ENCODE results near the gene TMEM54. TPM values are rescaled to one million over a fixed set of nuclear protein-coding genes. Genes with fewer than 3 reads are reported as not detected.

TMEM54 gene
- total RNA-seq, 1 donor from 2014 or later: 26.8 TPM

DNA sequence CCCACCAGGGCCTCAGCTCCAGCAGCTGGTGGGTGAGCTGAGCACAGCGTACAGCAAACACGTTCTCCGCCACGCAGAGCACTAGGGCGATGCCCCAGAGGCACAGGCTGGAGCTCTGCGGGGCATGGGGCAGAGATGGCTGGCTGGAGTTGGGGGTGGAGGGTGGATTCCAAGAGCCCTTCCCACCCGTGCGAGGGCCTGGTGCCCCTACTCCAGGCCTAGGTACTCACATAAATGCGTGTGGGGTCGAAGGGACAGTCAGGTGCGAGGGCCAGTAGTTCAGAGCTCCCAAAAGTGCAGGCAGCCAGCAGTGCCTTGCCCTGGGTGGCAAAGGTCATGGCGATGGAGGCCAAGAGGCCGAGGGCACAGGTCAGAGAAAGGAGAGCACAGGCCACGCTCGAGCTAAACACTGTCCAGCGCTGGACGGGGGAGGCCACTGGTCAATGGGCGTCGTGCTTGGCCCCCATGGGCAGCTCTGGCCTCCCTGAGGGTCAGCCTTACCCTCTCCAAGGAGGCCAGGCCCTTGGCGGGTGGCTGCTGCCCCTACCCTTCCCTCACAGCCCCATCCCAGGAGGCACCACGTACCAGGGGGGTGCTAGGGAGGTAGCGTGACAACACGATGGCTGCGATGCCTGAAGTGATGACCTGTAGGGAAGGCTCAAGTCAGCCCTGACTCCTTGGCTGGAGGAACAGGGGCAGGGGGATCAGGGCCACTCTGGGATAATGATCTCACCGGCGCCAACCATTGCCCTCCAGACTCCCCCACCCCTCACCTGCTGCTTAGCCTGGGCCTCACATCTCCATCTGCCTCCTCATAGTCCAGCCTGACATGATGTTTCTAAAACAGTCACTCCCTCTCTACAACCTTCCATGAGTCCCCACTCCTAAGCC is 5.6 kb downstream of the TMEM54 start:
- DNase-seq (ENCODE audit: low spot score): no peak

DNA sequence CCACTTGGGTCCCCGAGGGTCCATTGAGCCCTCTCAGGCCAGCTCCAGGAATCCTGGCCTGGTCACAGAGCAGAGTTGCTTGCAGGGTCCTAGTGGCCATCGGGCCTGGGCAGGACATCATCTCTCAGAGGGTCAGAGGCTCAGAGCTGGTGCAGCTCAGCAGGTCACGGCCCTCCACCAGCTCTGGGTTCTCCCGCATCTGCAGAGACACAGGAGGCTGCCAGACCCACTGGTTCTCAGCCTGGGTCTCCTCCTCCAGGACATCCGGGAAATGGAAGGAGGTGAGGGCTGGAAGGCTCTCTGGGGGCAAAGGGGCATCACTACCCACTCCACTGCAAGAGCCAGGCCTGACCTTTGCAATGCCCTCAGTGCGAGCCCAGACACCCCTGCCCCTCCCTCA is 6.5 kb downstream of the TMEM54 start:
- DNase-seq (ENCODE audit: low spot score): no peak

DNA sequence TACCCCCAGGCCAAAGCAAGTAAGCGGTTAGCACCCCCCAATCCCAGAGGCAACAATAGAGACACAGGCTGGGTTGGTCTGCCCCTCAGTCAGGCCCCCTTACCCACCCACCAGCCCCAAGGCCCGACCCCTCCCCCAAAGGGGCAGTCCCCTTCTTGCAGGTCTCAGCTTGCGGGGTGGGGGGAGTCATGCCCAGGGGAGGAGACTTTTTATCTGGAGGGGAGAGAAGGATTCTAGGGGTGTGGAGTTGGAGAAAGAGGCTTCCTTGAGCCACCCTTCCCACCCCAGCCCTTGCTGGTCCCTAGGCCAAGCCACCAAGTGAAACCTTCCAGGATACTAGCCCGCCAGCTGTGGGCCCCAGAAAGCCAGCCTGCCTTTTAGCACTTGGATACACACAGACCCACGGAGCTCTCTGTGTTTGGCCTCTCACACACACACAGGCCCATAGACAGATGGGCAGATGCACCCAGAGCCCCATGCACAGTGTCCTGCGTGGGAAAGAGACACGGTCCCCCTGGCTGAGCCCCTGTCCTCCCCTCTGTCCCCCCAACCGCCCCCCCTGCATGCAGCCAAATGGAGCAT is 7.1 kb downstream of the TMEM54 start:
- no peak for DNase-seq (ENCODE audit: low spot score)

DNA sequence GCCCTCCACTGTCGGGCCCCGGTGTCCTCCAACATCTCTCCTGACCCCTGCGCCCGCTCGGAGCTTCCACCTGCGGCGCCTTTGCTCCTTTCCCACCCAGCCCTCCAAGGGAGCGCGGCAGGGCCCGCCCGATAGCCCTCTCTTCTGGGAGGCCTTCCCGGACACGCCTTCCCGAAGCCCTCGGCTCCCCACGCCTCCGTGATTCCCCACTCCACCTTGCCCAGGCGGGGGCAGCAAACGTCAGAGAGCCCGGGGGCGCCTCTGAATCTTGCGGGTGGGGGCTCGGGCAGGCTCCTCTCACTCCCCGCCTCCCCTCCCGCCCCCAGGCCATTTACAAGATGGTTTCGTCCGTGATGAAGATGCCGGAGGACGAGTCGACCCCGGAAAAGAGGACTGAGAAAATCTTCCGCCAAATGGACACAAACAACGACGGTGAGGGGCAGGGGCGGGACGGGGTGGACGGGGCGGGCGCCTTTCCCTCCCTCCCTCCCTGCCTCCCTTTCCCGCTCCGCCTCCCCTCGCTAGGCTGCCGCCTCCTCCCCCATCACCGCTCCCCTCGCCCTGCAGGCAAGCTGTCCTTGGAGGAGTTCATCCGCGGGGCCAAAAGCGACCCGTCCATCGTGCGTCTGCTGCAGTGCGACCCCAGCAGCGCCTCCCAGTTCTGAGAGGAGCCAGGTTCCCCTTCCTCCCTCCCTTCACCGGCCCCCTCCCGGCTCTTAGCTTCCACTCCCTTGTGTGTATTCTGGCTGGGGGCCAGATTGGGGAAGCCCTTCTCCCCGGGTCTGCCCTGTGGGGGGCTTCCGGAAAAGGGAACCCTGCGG is 7.8 kb downstream of the TMEM54 start:
- DNase-seq (ENCODE audit: low spot score): no peak

DNA sequence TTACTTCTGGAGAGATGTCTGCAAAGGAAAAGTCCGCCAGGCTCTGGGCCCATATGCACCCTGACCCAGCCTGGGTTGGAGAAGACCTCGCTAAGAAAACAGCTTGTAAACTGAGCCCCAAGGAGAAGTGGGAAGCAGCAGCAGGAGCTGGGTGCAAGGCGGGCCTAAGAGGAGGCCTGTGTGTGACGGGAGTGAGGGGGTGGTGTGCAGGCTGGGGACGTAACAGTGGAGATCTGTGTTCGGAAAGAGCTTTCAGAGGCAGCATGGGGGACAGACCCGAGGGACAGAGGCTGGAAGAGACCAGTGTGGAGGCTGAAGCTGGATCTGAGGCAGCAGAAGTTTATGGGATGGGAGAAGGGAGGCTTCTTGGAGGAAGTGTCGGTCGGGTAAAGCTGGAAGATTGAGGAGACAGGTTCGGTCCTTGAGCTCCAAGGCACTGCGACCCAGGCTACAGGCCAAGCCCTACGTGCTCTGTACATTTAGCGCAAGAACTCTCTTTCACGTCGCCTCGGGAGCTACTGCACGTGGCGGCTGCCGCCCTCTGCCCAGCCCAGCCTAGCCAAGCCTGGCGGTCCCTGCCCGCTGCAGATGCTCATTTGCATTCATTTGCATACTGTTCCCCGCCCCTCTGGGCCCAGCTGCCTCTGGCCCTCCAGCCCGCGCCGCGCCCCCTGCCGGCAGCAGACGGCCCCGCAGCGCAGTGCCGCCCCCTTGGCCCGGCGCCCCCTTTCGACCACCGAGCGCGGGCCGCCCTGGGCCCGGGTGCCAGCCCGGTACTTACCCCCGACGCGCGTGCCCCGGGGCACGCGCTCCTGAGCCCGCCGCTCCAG is 8.6 kb downstream of the TMEM54 start:
- DNase-seq (ENCODE audit: low spot score): no peak

DNA sequence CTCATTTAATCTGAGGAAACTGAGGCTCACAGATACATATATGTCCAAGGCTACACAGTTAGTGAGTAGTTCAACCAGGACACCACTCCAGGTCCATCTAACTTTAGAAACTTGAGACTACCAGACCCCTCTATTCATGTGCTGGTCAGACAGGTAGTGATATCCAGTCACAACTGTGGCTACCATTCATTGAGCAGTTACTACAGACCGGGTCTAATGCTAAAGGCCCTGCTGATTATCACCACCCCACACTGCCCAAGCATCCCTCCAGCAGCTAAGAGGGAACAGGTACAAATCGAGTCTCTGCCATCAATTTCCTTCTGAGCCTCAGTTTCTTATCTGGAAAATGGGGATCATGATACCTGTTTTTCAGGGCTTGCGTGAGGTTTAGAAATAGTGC is 9.6 kb downstream of the TMEM54 start:
- DNase-seq (ENCODE audit: low spot score): no peak

DNA sequence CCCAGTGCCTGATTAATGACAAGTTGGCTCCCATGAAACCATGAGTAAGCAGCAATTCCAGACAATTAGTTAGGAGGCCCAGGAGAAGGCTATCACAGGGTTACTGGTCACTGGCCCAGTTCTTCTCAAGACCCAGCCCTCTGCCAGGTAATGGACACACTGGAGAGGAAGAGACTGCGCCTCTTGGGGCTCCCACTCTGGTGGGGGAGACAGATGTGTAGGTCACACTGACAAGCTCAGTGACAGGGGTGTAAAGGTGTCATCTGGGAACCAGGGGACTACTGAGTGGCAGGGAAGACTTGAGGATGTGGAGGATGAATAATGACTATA is 10.0 kb downstream of the TMEM54 start:
- no peak for DNase-seq (ENCODE audit: low spot score)

DNA sequence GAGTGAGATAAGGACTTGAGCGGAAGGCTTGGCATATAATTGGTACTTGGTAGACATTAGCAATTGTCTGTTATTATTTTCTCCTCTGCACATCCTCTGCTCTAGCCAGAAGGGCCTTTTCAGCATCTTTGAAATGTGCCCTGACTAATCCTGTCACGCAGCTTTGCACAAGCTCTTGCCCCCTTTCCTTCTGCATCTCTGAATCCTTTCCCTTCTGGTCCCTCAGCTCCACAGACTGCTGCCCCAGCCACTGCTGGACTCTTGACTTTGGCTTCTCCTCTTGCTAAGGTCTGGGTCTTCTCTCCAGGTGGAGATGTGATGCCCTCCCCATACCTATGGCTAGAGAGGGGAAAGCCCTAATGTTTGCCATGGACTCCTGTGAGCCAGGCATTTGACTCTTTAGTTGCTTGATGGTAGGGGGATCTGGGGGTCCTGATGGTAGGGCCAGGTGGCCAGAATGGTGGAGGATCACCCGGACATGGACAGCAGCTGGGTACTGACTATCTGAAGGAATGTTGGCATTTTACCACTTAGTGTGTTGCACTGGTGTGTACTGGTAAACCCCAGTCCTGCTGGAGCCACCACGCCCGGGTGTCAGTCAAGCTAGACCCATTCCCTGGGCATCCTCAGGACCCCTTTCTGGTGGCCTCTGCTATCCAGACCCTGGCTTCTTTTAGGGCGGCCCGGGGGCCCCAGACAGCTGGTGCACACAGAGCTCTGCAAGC is 10.5 kb downstream of the TMEM54 start:
- no peak for DNase-seq (ENCODE audit: low spot score)

DNA sequence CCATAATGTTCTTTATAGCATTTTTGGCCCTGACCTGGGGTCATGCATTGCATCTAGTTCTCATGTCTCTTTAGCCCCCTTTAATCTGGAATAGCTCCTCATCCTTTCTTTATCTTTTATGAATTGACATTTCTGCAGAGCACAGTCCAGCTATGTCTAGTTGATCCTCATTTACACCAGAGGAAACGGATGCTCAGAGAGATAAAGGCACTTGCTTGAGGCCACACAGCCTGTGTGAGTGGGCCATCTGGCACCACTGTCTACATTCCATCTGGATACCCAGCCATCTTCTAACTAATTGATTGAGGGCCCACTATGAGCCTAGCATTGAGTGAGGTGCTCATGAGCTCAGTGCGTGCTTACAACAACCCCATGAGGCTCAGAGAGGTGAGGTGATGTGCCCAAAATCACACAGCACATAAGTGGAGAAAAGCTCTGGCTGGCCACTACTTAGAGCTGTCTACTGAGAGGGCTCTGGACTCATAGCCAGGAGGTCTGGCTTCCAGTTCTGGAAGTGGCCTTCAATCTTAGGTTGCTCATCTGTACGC is 11.4 kb downstream of the TMEM54 start:
- DNase-seq (ENCODE audit: low spot score): no peak

DNA sequence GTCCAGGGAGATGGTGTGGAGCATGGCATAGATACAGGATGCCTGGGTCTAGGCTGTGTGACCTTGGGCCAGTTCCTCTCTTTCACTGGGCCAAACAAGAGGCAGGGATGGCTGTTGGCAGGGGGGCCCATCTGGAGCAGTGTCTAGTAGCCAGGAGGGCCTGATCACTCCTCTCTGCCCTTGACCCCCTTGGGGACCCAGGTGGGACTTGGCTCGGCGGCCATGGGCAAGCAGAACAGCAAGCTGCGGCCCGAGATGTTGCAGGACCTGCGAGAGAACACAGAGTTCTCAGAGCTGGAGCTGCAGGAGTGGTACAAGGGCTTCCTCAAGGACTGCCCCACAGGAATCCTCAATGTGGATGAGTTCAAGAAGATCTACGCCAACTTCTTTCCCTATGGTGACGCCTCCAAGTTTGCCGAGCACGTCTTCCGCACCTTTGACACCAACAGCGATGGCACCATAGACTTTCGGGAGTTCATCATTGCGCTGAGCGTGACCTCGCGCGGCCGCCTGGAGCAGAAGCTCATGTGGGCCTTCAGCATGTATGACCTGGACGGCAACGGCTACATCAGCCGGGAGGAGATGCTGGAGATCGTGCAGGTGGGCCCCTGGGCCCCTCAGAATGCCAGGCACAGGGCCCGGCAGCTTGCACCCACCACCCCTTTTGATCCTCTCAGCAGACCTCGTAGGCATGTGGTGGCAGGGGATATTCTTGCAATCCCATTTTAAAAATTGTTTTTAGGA is 12.3 kb downstream of the TMEM54 start:
- no peak for DNase-seq (ENCODE audit: low spot score)

DNA sequence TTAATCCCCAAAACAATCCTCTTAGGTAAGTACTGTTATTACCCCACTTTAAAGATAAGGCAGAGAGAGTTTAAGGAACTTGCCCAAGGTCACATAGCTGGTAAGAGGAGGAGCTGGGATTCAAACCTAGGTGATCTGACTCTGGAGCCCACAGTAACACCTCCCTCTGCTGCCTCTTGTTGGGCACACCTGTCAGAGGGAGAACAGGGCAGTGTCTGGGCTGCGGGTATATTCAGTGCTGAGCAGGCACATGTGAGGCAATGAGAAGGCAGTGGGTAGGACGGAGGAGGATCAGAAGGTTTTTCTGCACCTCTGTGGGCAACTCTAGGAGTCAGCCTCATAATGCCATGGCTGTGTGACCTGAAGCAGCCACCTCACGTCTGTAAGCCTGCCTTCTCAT is 13.1 kb downstream of the TMEM54 start:
- no peak for DNase-seq (ENCODE audit: low spot score)

DNA sequence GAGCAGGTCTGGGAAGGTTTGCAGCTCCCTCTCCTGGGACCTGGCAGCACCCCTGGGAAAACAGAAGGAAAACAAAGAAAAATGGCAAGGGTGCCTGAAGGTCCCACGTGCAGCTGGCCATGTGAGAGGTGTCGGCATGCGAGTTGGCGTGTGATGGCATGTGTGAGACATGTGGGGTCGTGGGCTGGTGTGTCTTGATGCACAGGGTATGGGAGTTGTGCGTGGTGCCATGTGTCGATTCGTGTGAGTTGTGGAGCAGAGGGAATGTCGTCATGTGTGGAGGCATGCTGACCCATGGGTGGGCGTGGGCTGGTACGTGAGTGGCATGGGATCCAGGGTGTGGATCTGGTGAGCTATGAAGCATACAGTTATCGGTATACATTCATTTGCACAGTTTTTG is 13.6 kb downstream of the TMEM54 start:
- DNase-seq (ENCODE audit: low spot score): no peak

DNA sequence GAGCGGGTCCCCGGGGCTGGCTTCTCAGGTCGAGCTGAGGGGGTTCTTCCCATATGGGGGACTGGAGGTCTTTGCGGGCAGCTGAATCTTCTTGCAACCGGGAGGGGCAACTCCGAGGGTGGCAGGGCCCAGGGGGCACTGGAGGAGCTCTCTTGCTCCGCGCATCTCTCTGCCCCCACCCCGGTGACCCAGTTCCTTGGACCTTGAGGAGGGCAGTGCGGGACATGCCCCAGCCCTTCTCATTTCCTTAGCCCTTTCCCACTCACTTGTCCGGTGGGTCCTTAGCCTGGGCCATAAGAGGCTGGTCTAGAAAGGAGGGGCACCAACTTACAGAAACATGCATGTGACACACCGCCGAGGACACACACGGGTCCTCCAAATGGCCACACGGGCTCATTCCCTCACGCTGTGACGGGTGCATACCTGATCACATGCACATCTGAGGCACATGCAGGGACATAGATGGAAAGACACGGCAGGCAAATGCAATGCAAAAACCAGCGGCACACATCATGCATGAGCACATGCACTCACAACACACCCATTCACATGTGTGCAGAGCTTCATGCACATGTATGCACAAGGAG is 14.3 kb downstream of the TMEM54 start:
- no peak for DNase-seq (ENCODE audit: low spot score)

DNA sequence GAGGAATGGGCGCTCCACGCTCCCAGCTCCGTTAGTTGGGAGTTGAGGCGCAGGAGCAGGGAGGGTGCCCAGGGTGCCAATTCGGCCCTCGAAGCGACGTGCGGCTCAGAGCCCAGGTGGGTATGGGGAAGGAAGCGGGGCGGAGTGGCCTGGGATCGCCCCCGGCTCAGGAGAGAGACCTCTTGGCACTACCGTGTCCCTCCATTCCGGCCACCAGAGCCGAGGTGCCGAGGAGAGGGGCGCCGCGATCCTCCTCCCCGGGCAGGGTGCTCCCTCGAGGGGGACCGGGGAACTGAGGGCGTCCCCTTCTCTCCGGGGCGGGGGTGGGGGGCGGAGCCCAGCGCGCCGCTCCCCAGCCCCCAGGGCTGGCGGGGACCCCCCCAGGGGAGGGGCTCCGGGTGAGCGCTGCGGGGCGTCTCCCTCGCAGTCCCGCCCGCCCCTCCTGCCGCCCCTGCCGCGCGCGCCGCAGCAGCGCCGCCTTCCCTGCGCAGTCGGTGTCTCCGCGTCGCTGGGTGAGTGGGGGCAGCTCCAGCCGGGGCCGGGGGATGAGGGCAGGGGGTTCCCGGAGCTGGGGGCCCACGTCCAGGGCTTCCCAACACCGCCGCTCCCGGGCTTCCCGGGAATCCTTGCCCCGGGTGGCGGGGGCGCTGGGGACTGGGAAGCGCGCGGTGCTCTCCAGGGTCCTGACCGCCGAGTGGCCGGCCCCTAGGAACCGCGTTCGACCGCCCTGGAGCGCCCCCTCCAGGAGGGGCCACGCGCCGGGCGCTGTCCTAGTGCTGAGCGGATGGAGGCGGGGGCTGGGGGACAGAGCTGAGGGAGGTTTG is 15.0 kb downstream of the TMEM54 start, which contains the start of gene HPCA:
Gene HPCA (plus strand): TSS at position 488 of the 824 bp plus-strand sequence. CDS start 2,408 bp downstream, outside the sequence.
- DNase-seq (ENCODE audit: low spot score): no peak

DNA sequence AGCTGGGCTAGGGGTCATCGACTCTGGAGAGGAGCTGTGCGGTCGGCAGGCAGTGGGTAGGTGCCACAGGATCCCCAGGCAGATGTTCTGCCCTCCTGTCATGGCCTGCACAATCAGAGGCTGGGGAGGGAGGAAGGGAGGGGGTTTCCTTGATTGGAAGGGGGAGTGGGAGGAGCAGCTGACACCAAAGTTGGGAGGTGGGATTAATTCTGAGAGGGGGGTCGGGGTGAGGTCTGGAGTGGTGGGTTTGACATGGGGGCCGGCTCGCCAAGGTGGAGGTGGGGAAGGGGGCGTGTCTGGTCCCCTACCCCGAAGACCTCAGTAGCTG is 15.5 kb downstream of the TMEM54 start:
- DNase-seq (ENCODE audit: low spot score): no peak

DNA sequence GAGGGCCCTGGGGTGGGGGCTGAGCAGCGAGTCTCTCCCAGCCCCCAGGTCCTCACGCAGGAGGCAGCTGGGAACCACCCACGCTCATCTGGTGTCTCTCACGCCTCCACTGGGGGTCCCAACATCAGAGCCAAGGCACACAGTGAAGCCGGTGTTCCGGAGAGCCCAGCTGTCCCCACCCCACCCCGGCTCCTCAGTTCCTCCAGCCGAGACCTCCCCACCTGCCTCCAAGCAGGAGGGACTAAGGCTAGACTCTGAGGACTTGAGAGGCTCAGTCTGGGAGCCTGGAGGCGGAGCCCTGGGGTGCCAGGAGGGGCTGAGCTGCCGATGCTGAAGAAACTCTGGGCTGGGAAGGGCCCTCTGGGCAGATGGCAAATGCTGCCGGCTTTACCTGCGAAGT is 16.5 kb downstream of the TMEM54 start:
- no peak for DNase-seq (ENCODE audit: low spot score)

DNA sequence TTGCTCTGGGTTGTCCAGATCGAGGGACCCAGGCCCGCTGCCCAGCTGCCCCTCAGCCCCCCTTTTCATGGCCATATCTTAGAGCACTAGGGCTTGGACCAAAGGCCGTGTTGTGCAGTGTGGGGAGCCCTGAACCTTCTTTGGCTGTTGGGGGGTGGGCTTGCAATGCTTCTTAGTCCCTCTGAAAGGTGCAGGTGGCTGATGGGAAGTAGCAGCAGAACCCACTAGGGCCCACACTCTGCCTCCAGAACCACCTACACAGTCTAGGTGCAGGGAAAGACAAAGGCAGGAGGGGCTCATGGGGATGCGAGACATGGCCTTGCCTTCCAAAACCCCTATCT is 17.2 kb downstream of the TMEM54 start:
- no peak for DNase-seq (ENCODE audit: low spot score)

DNA sequence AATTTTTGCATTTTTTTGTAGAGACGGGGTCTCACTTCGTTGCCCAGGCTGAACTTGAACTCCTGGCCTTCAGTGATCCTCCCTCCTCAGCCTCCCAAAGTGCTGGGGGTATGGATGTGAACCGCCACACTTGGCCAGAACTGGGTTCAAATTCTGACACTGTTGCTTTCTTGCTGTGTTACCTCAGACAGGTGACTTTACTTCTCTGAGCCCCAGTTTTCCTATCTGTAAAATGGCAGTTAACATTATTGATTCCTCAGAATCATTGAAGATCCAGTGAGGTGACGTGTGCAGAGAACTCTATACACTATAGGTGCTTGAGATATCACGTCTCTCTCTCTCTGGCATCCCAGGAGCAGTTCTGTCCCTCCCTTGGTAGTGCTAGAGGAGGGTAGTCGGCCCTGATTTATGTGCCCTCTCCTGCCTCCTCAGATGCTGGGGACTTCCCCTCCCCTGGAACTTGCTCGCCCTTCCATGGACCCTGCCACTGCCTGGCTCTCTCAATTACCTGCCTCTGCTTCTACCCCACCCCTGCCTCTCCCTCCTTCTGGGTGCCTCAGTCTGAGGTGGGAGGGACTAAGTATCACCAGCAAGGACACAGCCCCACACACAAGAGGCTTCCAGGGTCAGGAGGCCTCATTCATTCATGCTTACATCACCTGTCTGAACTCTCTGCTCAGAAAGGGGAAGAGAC is 17.7 kb downstream of the TMEM54 start:
- DNase-seq (ENCODE audit: low spot score): no peak
